ENCODE data around the gene KPNB1.

The KPNB1 gene

DNA sequence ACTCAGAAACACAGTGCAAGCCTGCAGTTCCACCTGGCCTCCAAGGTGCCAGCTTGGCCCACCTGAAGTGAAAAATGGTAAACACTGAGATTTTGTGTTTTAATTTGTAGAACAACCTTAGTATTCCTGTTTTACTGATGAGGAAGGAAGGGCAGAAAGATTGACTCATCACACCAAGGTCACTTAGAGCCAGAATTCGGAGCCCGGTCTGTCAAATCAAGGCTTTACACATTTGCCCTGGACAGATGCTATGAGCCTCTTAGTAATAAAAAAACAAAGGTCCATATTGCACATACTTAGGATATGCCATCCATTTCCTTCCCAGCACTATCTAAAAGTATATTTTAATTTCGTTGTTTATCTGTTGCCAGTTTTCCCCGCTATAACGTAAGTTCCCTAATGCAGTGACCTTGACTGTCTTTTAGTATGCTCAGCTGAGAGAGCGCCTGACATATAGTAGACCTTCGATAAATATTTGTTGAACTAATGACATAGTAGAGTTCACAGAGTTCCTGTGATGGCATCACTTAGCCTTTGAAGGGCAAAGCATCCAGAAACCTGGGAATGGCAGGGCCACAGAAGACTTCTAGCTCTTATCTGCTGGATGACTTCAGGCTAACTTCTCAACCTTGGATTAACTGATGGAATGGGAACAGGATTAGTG lies 37.1 kb downstream of the KPNB1 start:
- H3K4me1 ChIP-seq (ENCODE audit: control insufficient read depth, insufficient read depth, low read length) = no peaks in the 10 kb centered on the region
- H3K27ac ChIP-seq (ENCODE audit: low read depth, low read length) = no peak overlapping the region
- no peak overlapping the region for H3K9ac ChIP-seq (ENCODE audit: low read length)
- H3K4me3 ChIP-seq (ENCODE audit: low read length) = no peak overlapping the region
- H3K27me3 ChIP-seq (ENCODE audit: control insufficient read depth, insufficient read depth, low read length) = no peaks in the 10 kb centered on the region
- H3K36me3 ChIP-seq (ENCODE audit: control insufficient read depth, insufficient read depth, low read length) = peaks cover 4% of the 10 kb centered on the region

DNA sequence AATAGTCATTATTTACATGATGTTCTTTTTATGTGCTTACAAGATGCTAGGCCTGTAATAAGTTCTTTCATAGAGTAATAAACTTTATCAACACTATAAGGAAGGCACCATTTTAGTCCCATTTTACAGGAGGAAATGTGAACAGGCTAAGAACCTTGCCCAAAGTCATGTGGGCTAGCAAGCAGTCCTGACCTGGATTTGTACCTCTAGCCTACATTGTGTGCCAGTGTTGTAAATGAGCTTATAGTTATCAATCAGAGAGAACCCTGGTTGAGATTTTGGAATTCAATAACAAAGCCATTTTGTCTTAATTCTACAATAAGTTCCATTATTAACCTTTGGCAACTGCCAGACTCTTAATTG lies 37.6 kb downstream of the KPNB1 start:
- Histone ChIP-seq H3K4me3 (ENCODE audit: low read length) (no peak overlapping the region), H3K4me1 (ENCODE audit: control insufficient read depth, insufficient read depth, low read length) (no peaks in the 10 kb centered on the region), H3K9ac (ENCODE audit: low read length) (no peak overlapping the region), H3K27ac (ENCODE audit: low read depth, low read length) (no peak overlapping the region), H3K36me3 (ENCODE audit: control insufficient read depth, insufficient read depth, low read length) (no peaks in the 10 kb centered on the region), H3K27me3 (ENCODE audit: control insufficient read depth, insufficient read depth, low read length) (no peaks in the 10 kb centered on the region)

DNA sequence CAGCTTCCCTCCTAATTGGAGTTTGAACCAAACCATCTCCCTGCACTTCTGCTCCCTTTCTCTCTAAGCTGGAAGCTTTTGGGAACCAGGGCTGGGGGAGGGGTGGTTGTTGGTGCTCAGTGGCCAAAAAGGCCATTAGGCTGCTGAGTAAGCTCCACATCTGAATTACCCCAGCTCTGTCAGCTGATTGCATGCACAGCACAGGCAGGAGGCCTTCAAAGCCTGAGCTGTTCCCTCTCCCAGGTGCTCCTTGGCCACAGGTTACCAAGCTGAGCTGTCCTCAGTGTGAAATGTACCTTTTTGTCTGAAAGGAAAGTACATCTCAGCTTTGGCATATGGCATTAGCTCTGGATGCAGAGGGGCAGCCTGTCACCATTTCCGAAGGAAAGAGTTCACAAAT lies 38.0 kb downstream of the KPNB1 start:
- H3K27ac ChIP-seq (ENCODE audit: low read depth, low read length) = no peak overlapping the region
- H3K9ac ChIP-seq (ENCODE audit: low read length) = no peak overlapping the region
- no peaks in the 10 kb centered on the region for H3K4me1 ChIP-seq (ENCODE audit: control insufficient read depth, insufficient read depth, low read length)
- H3K36me3 ChIP-seq (ENCODE audit: control insufficient read depth, insufficient read depth, low read length) = no peaks in the 10 kb centered on the region
- H3K27me3 ChIP-seq (ENCODE audit: control insufficient read depth, insufficient read depth, low read length) = no peaks in the 10 kb centered on the region
- no peak overlapping the region for H3K4me3 ChIP-seq (ENCODE audit: low read length)

DNA sequence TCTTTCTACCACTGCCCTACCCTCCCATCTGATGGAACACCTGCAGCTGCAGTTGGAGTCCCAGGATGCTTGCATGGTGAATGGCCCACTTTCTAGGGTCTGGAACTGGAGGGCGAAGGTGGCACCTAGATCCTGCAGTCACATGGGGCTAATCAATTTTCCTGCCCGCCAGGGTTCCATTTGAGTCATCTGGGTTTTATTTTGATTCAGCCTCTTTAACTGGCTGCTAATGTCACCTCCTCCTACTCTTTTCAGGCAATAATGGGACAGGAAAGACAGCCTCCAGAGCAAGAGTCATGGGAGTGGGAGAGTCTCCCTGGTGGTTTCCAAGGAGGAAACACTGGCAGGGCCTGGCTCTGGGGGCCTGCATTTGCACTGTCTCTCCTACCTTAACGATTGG lies 40.4 kb downstream of the KPNB1 start:
- Histone ChIP-seq H3K4me1 (ENCODE audit: control insufficient read depth, insufficient read depth, low read length) (peaks cover 4% of the 10 kb centered on the region), H3K36me3 (ENCODE audit: control insufficient read depth, insufficient read depth, low read length) (no peaks in the 10 kb centered on the region), H3K27ac (ENCODE audit: low read depth, low read length) (no peak overlapping the region), H3K27me3 (ENCODE audit: control insufficient read depth, insufficient read depth, low read length) (no peaks in the 10 kb centered on the region), H3K4me3 (ENCODE audit: low read length) (no peak overlapping the region), H3K9ac (ENCODE audit: low read length) (no peak overlapping the region)

DNA sequence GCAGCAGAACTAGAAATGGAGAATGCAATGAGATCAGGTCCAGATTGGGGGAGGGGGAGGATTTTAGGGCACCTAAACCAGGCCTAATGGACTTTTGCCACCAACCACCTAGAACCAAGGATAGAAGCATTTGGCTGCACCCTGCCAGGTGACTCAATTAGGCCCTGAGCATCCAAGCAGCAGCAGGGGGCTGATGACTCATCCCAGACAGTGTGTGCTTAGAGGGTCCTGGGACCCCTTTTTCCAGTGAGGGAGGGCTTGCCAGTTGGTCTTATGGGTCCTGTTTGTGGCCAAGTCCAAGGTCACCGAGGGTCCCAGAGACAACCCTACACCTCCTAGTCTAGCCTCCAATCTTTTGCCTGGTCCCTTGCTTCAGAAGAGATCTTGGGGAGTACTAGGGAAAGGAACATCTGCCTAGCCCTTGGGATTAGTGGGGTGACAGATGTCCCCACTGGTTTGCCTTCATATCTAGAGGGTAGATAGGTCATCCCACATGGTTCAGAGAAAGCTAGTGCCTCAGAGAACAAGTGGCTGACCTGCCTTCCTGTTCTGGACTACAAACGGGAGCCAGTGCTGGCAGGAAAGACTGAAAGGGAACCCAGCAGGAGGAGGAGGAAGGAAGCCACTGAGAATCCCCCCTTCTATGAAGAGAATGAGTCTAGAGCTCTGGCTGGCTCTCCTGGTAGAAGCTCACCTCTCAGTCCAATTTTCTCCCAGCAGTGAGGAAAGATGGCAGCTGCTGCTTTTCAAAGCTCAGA lies 42.6 kb downstream of the KPNB1 start:
- Histone ChIP-seq H3K4me1 (ENCODE audit: control insufficient read depth, insufficient read depth, low read length) (peaks cover 4% of the 10 kb centered on the region), H3K27me3 (ENCODE audit: control insufficient read depth, insufficient read depth, low read length) (no peaks in the 10 kb centered on the region), H3K9ac (ENCODE audit: low read length) (no peak overlapping the region), H3K4me3 (ENCODE audit: low read length) (no peak overlapping the region), H3K27ac (ENCODE audit: low read depth, low read length) (no peak overlapping the region), H3K36me3 (ENCODE audit: control insufficient read depth, insufficient read depth, low read length) (peaks cover 3% of the 10 kb centered on the region)

DNA sequence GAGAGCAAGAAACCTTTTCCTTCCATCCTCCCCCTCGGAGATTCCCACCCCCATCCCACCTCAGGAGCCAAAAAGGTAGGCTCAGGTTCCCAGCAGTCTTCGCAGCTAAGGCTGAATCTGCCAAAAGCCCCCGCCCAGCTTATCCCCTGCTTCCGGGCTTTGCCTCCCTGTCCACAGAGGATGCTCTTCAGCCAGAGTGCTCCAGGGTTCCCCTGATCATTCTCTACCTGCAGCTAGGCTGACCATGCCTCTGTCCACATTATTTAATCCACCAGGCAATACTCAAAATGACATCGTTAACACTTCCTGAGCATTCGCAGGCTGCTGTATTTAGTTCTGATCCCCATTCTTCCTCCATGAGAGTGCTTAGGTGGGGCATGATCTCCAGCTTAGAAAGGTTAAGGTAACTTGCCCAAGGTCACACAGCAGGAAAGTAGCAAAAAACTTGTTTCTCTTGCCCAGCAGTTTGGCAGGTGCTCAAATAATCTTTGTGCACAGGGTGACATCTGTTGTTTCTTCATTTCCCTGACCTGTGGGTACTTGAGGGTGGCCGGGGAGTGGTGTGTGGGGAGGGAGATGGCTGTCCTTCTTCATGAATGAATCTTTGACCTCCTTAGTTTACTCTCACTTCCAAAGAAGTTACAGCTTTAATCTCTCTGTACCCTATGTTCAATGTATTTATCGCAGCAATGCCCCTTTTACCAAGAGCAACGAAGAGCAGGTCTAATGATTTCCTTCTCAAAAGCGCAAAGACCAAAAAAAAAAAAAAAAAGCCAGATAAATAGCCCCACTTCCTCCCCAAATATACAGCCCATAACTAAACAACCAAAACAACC lies 43.4 kb downstream of the KPNB1 start:
- no peak overlapping the region for H3K27ac ChIP-seq (ENCODE audit: low read depth, low read length)
- H3K9ac ChIP-seq (ENCODE audit: low read length) = no peak overlapping the region
- peaks cover 4% of the 10 kb centered on the region for H3K4me1 ChIP-seq (ENCODE audit: control insufficient read depth, insufficient read depth, low read length)

DNA sequence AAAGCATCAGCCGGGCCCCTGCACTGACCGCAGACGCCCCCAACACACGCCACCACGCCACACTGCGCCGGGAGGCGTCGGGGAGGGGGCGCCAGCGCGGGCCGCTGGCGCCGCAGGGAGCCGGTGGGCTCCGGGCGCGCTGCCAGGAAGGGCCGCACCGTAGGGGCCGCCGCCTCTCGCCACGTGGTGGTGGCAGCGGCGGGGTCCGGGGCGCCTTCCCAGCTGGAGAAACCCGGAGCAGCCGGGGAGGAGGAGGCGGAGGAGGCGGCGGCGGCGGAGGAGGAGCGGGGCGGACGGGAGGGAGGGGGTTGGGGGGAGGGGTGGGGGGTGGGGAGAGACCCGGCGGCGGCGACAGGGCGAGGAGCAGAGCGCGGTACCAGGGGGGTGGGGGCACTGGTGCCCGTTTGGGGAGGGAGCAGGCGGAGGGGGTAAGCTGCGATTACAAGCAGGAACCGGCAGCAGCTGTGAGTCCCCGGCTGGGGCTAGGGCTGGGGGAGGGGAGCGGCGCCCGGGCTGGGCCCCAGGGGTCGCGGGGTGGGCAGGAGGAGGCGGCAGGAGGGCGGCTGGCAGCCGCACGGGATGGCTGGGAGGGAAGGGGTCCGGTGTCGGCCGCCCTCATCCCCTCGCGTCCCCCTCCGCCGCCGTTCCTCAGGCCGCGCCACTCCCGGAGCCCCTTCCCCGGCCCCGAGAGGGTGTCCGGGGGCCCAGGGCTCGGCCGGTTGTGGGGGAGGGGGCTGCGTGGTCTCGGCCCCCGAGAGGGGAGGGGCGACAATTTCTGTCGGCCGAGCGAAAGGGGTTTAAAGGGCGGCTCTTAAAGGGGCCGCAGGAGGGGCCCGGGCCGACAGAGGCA lies 44.2 kb downstream of the KPNB1 start, which contains the start of gene TBKBP1:
Gene TBKBP1, plus strand, starts transcription at position 431 of the 850 bp plus-strand sequence. CDS start 1,952 bp downstream, outside the sequence.
- Histone ChIP-seq H3K4me1 (ENCODE audit: control insufficient read depth, insufficient read depth, low read length) (peaks cover 4% of the 10 kb centered on the region), H3K27ac (ENCODE audit: low read depth, low read length) (peak within 1 kb of the TSS; percentile 64), H3K4me3 (ENCODE audit: low read length) (peak within 1 kb of the TSS; percentile 73), H3K27me3 (ENCODE audit: control insufficient read depth, insufficient read depth, low read length) (no peaks in the 10 kb centered on the region), H3K9ac (ENCODE audit: low read length) (no peak within 1 kb of the TSS), H3K36me3 (ENCODE audit: control insufficient read depth, insufficient read depth, low read length) (peaks cover 5% of the 10 kb centered on the region)

More for the DNA sequence above, 43.4 kb downstream of the KPNB1 start:
- H3K36me3 ChIP-seq (ENCODE audit: control insufficient read depth, insufficient read depth, low read length) = peaks cover 5% of the 10 kb centered on the region
- H3K27me3 ChIP-seq (ENCODE audit: control insufficient read depth, insufficient read depth, low read length) = no peaks in the 10 kb centered on the region
- peak overlapping the region; percentile 53 for H3K4me3 ChIP-seq (ENCODE audit: low read length)

DNA sequence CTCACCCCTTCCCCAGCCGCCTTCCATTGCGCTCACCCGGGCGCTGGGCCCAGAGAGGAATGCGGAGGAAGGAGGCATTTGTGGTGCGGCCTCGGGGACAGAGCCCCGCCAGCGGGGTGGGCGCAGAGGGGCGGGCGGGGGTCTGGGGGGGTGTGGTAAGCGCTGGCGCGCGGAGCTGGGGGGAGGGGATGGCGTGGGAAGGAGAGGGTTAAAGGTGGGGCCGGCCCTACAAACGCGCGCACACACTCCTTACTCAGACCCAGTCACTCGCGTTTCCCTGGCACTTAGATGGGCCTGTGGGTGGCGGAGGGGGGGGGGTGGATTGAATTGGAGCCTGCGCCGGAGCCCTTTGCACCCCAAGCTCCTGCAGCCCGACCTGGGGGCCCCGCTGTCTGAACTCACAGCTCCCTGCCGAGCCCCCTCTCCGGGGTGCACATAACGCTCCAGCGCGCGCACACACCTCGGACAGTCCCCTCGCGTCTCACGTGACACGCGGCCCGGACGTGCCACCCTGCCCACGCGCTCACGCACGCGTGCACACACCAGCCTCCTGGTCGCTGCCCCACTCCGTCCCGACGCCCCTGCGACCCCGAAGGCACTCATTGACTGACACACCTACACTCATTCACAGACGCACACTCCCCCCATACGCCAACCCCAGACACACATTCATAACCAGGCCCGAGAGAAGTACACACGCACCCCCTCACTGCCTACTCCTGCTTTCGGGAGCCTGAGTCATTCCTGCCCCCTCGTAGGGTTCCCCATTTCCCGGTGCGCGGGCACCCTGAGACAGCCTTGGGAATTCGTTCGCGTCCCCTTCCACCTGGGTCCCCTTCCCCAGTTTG lies 45.1 kb downstream of the KPNB1 start:
- peaks cover 4% of the 10 kb centered on the region for H3K4me1 ChIP-seq (ENCODE audit: control insufficient read depth, insufficient read depth, low read length)
- no peaks in the 10 kb centered on the region for H3K27me3 ChIP-seq (ENCODE audit: control insufficient read depth, insufficient read depth, low read length)
- peak overlapping the region; percentile 64 for H3K27ac ChIP-seq (ENCODE audit: low read depth, low read length)
- peak overlapping the region; percentile 73 for H3K4me3 ChIP-seq (ENCODE audit: low read length)
- no peak overlapping the region for H3K9ac ChIP-seq (ENCODE audit: low read length)
- peaks cover 7% of the 10 kb centered on the region for H3K36me3 ChIP-seq (ENCODE audit: control insufficient read depth, insufficient read depth, low read length)

DNA sequence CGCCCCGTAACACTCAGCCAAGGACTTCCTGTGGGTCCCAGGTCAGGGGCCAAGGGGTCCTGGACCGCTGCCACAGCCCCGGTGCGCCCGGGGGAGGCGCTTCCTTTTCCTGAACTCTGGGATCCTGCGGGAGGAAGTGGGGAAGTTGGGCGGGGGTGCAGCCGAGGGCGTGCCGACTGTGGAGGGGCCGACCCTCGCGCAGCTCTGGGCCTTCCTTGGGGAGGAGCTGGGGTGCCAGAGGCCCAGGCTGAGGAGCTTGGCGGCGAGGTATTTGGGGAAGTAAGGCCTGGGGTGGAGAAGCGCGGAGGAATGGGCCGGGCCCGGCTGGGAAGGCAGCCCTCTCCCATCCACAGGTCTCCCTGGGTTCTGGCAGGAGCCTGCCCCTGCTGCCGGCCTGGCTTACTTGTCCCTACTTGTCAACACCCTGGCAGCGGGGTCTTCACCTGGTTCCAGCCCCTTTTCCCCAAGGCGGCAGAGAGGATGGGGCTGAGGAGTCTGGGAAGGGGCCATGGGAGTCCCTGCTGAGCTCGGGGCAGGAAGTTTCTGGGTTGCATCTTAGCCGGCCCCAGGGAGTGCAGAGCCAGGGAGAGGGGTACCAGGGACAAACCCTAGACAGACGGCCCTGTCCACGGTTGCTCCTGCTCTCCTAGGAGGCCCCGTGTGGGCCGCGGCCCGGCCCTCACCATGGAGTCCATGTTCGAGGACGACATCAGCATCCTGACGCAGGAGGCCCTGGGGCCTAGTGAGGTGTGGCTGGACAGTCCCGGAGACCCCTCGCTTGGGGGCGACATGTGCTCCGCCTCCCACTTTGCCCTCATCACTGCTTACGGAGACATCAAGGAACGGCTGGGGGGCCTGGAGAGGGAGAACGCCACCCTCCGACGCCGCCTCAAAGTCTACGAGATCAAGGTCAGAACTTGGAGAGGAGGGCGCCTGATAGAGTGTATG lies 46.0 kb downstream of the KPNB1 start:
- Histone ChIP-seq H3K36me3 (ENCODE audit: control insufficient read depth, insufficient read depth, low read length) (peaks cover 7% of the 10 kb centered on the region), H3K27me3 (ENCODE audit: control insufficient read depth, insufficient read depth, low read length) (no peaks in the 10 kb centered on the region), H3K4me1 (ENCODE audit: control insufficient read depth, insufficient read depth, low read length) (peaks cover 4% of the 10 kb centered on the region), H3K4me3 (ENCODE audit: low read length) (peak overlapping the region; percentile 73), H3K27ac (ENCODE audit: low read depth, low read length) (peak overlapping the region; percentile 50), H3K9ac (ENCODE audit: low read length) (no peak overlapping the region)

DNA sequence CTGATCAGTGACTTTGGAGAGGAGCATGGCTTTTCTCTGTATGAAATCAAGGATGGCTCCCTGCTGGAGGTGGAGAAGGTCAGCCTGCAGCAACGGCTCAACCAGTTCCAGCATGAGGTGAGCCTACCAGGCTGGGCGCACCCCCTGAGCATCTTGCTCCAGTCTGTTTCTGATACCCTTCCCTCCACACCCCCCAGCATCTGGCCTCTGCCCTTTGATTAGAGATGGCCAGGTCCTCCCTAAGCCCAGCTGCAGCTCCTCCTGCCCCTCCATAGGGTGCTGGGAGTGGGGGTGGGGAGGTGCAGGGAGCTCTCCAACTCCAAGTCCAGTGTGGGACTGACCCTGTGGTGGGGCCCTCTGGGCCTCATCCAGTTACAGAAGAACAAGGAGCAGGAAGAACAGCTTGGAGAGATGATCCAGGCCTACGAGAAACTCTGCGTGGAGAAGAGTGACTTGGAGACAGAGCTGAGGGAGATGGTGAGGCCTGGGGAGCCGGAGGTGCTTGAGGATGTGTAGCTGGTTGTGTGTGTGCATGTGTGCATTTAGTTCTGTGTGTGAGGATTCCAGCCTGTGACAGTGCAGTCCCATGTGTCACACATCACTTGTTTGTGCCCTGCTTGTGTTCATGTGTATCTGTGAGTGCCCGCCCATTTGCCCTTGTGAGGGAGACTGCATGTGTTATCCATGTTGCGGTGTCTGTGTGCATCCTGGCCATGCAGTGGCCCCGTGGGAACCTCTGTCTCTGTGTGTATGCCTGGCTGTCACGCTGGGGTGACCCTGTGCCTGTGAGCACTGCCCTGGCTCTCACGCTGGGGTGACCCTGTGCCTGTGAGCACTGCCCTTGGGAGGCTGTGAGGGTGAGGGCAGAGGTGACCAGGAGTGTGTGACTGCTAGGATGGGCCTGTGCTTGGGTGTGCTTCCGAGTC lies 47.3 kb downstream of the KPNB1 start:
- Histone ChIP-seq H3K27me3 (ENCODE audit: control insufficient read depth, insufficient read depth, low read length) (no peaks in the 10 kb centered on the region), H3K4me3 (ENCODE audit: low read length) (no peak overlapping the region), H3K4me1 (ENCODE audit: control insufficient read depth, insufficient read depth, low read length) (peaks cover 4% of the 10 kb centered on the region), H3K9ac (ENCODE audit: low read length) (no peak overlapping the region), H3K36me3 (ENCODE audit: control insufficient read depth, insufficient read depth, low read length) (peaks cover 7% of the 10 kb centered on the region), H3K27ac (ENCODE audit: low read depth, low read length) (no peak overlapping the region)

Measured in rectal smooth muscle tissue (tissue), 1 donor.